ENCODE measurements around the gene PFKL. TPM values are rescaled to one million over a fixed set of nuclear protein-coding genes. Genes with fewer than 3 reads are reported as not detected.

Gene PFKL
- total RNA-seq, 1 experiment from 2014 or later: 150 TPM

DNA sequence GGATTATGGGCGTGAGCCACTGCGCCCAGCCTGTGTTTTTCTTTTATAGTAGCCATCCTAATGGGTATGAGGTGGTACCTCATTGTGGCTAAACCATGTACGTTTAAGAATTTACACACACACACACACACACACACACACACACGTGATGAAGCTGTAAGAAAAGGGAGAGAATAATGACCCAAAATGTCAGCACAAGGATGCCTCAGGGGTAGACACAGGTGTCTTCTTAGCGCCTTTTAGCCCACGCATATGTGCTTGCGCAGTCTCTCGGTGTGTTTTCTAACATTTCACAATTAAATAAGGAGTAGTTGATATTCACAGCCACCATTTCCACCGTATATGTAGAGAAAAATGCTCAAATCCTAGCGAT is 782 bp upstream of the PFKL start:
- Histone ChIP-seq H2AFZ (ENCODE audit: low read depth, low read length, poor library complexity, severe bottlenecking) (no peak overlapping the region), H3K4me2 (ENCODE audit: low read length) (peak overlapping the region; percentile 98), H3K9me2 (ENCODE audit: insufficient read depth) (no peaks in the 10 kb centered on the region), H3K4me1 (ENCODE audit: control insufficient read depth in 1 of 2, insufficient read depth in 2 of 2, low read length in 2 of 2) (peaks cover 15 to 46% of the 10 kb centered on the region in 2 experiments), H3K36me3 (ENCODE audit: control insufficient read depth in 1 of 2, insufficient read depth in 2 of 2, low read length in 2 of 2) (0 out of 4 replicates have a peak, but pooled peaks cover 0 to 2% of the 10 kb centered on the region in 2 experiments), H3K9ac (ENCODE audit: low read length) (peak overlapping the region; percentile 88), H3K27me3 (ENCODE audit: insufficient read depth, low read length) (no peaks in the 10 kb centered on the region), H3K27ac (ENCODE audit: low read depth, low read length) (peak overlapping the region; percentile 92), H3K79me2 (ENCODE audit: insufficient read depth, low read length) (peaks cover 34% of the 10 kb centered on the region), H3K4me3 (replicated peaks in 1 of 2; ENCODE audit: low read depth in 1 of 2, low read length in 2 of 2) (peak overlapping the region; percentile 74 to 76), H3K9me3 (ENCODE audit: control insufficient read depth in 1 of 2, insufficient read depth in 1 of 2, low read depth in 1 of 2, low read length in 2 of 2) (no peaks in the 10 kb centered on the region), H4K20me1 (ENCODE audit: insufficient read depth) (no peaks in the 10 kb centered on the region)
- TF ChIP-seq ZNF274 (IDR thresholded peaks at IDR 0.05; ENCODE audit: low read depth, low read length) (no peak), EZH2 (IDR thresholded peaks at IDR 0.05) (no peak), SRF (IDR thresholded peaks at IDR 0.05; ENCODE audit: low read depth) (no peak), RAD21 (IDR thresholded peaks at IDR 0.05; ENCODE audit: low read depth) (no peak), CBX3 (IDR thresholded peaks at IDR 0.05; ENCODE audit: low read depth) (no peak), ZFX (IDR thresholded peaks at IDR 0.05) (no peak), POLR2AphosphoS5 (IDR thresholded peaks at IDR 0.05; ENCODE audit: low read depth, low read length) (no peak), EGR1 (IDR thresholded peaks at IDR 0.05; ENCODE audit: low read depth) (no peak), TCF7L2 (IDR thresholded peaks at IDR 0.05; ENCODE audit: borderline replicate concordance, extremely low read depth, insufficient read depth, insufficient read length) (no peak), EZH2phosphoT487 (IDR thresholded peaks at IDR 0.05; ENCODE audit: borderline replicate concordance) (no peak), POLR2A (IDR thresholded peaks at IDR 0.05; ENCODE audit: borderline replicate concordance, extremely low read depth, insufficient read depth, insufficient read length) (no peak), JUND (IDR thresholded peaks at IDR 0.05) (no peak), SP1 (IDR thresholded peaks at IDR 0.05; ENCODE audit: low read depth) (no peak), SIN3A (IDR thresholded peaks at IDR 0.05; ENCODE audit: low read depth) (no peak), YY1 (IDR thresholded peaks at IDR 0.05; ENCODE audit: extremely low read depth, insufficient replicate concordance, low read depth, low read length) (no peak)
- TF ChIP-seq, protein P1, sequence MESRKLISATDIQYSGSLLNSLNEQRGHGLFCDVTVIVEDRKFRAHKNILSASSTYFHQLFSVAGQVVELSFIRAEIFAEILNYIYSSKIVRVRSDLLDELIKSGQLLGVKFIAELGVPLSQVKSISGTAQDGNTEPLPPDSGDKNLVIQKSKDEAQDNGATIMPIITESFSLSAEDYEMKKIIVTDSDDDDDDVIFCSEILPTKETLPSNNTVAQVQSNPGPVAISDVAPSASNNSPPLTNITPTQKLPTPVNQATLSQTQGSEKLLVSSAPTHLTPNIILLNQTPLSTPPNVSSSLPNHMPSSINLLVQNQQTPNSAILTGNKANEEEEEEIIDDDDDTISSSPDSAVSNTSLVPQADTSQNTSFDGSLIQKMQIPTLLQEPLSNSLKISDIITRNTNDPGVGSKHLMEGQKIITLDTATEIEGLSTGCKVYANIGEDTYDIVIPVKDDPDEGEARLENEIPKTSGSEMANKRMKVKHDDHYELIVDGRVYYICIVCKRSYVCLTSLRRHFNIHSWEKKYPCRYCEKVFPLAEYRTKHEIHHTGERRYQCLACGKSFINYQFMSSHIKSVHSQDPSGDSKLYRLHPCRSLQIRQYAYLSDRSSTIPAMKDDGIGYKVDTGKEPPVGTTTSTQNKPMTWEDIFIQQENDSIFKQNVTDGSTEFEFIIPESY (IDR thresholded peaks at IDR 0.05; ENCODE audit: extremely low read depth, insufficient replicate concordance, low read length): no peak
- TF ChIP-seq, protein P2, sequence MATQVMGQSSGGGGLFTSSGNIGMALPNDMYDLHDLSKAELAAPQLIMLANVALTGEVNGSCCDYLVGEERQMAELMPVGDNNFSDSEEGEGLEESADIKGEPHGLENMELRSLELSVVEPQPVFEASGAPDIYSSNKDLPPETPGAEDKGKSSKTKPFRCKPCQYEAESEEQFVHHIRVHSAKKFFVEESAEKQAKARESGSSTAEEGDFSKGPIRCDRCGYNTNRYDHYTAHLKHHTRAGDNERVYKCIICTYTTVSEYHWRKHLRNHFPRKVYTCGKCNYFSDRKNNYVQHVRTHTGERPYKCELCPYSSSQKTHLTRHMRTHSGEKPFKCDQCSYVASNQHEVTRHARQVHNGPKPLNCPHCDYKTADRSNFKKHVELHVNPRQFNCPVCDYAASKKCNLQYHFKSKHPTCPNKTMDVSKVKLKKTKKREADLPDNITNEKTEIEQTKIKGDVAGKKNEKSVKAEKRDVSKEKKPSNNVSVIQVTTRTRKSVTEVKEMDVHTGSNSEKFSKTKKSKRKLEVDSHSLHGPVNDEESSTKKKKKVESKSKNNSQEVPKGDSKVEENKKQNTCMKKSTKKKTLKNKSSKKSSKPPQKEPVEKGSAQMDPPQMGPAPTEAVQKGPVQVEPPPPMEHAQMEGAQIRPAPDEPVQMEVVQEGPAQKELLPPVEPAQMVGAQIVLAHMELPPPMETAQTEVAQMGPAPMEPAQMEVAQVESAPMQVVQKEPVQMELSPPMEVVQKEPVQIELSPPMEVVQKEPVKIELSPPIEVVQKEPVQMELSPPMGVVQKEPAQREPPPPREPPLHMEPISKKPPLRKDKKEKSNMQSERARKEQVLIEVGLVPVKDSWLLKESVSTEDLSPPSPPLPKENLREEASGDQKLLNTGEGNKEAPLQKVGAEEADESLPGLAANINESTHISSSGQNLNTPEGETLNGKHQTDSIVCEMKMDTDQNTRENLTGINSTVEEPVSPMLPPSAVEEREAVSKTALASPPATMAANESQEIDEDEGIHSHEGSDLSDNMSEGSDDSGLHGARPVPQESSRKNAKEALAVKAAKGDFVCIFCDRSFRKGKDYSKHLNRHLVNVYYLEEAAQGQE (IDR thresholded peaks at IDR 0.05; ENCODE audit: low read depth): no peak
- TF ChIP-seq, protein P3, sequence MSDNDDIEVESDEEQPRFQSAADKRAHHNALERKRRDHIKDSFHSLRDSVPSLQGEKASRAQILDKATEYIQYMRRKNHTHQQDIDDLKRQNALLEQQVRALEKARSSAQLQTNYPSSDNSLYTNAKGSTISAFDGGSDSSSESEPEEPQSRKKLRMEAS (IDR thresholded peaks at IDR 0.05): no peak
- TF ChIP-seq, protein P4, sequence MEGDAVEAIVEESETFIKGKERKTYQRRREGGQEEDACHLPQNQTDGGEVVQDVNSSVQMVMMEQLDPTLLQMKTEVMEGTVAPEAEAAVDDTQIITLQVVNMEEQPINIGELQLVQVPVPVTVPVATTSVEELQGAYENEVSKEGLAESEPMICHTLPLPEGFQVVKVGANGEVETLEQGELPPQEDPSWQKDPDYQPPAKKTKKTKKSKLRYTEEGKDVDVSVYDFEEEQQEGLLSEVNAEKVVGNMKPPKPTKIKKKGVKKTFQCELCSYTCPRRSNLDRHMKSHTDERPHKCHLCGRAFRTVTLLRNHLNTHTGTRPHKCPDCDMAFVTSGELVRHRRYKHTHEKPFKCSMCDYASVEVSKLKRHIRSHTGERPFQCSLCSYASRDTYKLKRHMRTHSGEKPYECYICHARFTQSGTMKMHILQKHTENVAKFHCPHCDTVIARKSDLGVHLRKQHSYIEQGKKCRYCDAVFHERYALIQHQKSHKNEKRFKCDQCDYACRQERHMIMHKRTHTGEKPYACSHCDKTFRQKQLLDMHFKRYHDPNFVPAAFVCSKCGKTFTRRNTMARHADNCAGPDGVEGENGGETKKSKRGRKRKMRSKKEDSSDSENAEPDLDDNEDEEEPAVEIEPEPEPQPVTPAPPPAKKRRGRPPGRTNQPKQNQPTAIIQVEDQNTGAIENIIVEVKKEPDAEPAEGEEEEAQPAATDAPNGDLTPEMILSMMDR (IDR thresholded peaks at IDR 0.05 in 2 of 3, conservative IDR thresholded peaks at IDR 0.05 in 1 of 3; ENCODE audit: borderline replicate concordance in 1 of 3, insufficient read depth in 1 of 3, low read depth in 2 of 3, low read length in 2 of 3): no peak
- ATAC-seq: no peak
- ChIA-PET POLR2A (no interaction called here), CTCF (no interaction called here), RAD21 (ENCODE audit: low non-redundant PET in 1 of 2, low total read pairs in 2 of 2, uncharacterized antibody in 2 of 2, unreplicated experiment in 2 of 2) (interaction anchor here in 1 of 2 experiments (0.7 kb wide), 1 partner anchor 184 kb away, joined by 3 read pairs; no protein-coding TSS in a partner anchor)
- intact Hi-C loops (cut with micrococcal nuclease): no loop called here
- BruUV-seq (replicated peaks): no TSS peak
- DNase-seq (ENCODE audit: low read depth, low spot score): no peak

All from HCT116 (cell line).